Measurements from ENCODE around the gene ZNF503.
A peak's percentile ranks its signal among the peaks of the same experiment; 100 is the strongest.
"Not testable (repeated sequence)": the region's sequence is repeated elsewhere in the genome, so short reads cannot be mapped to it uniquely, and the experiment has no call there.

The ZNF503 gene

DNA sequence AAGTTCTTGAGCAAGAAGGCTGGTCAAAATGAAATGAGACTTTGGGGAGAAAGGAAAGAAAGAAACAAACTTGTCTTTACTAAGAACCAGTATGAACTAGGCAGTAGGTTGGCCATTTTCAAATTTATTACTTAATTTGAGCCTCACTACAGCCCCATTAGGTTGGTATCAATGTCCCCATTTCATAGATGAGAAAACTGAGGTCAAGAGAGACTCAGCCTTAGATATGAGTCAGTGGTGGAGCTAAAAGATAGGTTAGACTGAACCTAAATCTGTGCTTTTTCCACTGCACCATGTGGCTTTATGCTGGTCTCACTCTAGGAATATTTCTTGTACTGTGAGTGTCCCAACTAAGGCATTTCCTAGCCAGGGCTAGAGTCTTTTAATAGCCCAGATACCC is 8.8 kb downstream of the ZNF503 start:
- DNase-seq: no peak

DNA sequence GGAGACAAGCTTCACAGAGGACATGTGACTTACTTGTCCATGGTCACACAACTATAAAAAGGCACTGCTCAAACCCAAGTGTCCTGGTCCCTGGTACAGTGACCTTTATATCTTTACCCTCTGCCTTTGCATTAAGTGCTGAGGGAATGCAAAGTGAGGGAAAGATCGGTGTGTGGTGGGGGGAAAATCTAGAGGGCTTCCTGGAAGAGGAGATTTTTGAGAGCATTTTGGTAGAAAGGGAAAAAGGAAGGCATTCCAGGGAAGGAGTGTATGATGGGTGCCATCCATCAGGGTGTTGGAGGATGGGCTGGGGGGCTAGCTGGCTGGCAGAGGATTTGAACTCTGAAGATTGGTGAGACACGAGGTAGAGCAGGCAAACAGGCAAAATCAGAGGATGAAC is 9.3 kb downstream of the ZNF503 start:
- no peak for DNase-seq

GRCh38 chr10:75390178-75390577 is 11.4 kb downstream of the ZNF503 start:
- DNase-seq: no peak

GRCh38 chr10:75388082-75388481 is 13.5 kb downstream of the ZNF503 start:
- no peak for DNase-seq

- no peak for DNase-seq
These were observed 15.4 kb downstream of the ZNF503 start for GRCh38 chr10:75386128-75386527.

- no peak for DNase-seq
These were observed 21.7 kb downstream of the ZNF503 start for GRCh38 chr10:75379817-75380216.

- DNase-seq: no peak
These were observed 22.3 kb downstream of the ZNF503 start for GRCh38 chr10:75379212-75379724.

GRCh38 chr10:75378379-75378778 is 23.2 kb downstream of the ZNF503 start:
- no peak for DNase-seq

- peak; percentile 25 for DNase-seq
These were observed 23.7 kb downstream of the ZNF503 start for GRCh38 chr10:75377869-75378268.

DNA sequence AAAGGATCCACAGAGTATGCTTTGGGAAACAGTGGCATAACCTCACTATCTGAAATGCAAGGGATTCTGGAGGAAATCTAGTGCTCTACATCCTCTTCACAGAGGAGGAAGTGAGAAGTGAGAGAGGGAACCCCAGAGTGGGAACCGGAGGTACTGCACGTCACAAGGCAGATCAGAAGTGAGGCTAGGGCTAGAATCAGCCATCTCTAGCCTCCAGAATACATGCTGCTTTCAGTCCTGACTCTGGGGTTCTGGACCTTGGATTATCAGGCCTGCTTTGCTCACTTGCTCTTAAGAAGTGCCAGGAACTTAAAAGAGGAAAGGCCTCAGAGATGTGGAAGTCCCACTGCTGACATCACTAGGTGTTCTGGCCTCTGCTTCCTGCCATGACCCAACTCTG is 25.7 kb downstream of the ZNF503 start:
- peak; percentile 33 for DNase-seq

DNA sequence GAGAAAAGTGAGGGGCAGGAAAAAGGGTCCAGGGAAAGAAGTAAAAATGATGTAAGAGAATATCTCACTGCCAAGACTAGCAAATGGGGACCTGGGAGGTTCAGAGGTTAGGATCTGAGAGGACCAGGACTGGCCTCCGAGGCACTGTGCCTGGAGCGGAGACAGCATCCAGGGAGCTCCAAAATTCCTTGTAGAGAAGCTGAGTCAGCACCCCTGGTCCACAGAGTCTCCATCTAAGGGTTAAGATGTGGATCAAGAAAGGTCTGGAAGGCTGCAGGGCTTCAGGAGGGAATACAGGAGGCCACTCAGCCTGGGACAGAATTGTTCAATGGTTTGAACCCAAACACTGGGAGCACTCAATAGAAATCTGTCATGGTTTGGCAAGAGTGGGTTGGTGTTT is 30.6 kb downstream of the ZNF503 start:
- DNase-seq: no peak

DNA sequence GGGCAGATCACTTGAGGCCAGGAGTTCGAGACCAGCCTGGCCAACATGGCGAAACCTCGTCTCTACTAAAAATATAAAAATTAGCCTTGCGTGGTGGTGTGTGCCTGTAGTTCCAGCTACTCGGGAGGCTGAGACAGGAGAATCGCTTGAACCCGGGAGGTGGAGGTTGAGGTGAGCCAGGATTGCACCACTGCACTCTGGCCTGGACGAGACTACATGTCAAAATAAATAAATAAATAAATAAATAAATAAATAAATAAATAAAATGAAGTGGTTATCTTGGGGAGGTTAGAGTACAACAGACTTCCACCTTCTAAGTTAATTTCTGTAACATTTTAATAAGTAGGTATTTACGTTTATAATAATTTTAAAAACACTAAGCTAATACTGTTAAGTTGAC is 31.7 kb downstream of the ZNF503 start:
- not testable (repeated sequence) for DNase-seq

GRCh38 chr10:75367901-75368300 is 33.7 kb downstream of the ZNF503 start:
- DNase-seq: no peak

DNA sequence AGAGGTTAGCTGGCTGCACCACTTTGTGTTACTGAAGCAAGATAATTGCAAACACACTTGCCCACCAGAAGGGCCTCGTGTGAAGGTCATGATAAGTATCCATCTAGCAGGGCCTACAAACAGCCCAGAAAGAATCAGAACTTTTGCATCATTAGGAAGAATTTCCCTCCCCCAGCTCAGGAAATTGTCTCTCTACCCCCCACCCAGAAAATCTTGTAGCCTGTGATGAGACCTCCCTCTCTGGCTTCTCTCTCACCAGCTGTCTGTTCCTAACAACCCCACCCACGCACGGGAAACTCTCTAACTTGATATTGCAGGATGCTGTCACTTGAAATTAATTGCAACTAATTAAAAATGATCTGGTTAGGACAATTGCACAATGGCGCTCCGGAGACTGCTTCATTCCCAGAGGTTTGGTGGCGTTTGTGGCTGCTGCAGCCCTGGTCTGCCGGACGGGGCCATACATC is 34.5 kb downstream of the ZNF503 start:
- DNase-seq: no peak

GRCh38 chr10:75363431-75363830 is 38.1 kb downstream of the ZNF503 start:
- DNase-seq: no peak

DNA sequence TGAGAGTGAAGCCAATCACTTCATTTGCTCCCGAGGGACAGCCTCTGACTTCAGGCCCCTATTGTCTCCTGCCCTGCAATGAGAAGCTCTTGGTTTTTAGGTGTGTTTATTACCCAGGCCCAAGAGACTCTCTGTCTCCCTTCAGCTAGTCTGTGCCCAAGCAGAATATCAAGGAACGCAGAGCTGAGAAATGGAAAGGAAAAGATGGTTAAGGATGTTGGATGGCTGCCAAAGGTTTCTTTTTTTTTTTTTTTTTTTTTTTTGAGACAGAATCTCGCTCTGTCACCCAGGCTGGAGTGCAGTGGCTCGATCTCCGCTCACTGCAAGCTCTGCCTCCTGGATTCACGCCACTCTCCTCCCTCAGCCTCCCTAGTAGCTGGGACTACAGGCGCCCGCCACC is 41.7 kb downstream of the ZNF503 start:
- DNase-seq: not testable (repeated sequence)

- peak; percentile 67 for DNase-seq
These were observed 42.6 kb downstream of the ZNF503 start for GRCh38 chr10:75358835-75359421.

DNA sequence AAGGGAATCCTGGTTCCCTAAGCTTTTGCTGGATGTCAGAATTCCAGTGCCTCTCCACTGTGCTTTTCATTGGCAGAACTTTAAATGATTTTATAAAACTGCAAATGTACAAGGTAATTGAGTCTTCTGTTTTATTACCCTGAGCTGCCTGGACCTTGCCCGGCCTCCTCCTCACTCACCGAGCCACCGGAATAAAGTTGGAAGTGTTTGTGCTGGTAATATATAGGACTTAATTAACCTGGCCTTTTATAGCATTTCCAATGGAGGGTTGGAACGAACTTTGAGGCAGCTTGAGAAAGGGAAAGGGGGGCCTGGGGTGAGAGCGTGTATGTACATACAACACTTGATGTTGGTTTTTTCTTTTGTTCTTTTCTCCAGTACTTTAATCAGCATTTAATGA is 43.4 kb downstream of the ZNF503 start:
- no peak for DNase-seq

DNA sequence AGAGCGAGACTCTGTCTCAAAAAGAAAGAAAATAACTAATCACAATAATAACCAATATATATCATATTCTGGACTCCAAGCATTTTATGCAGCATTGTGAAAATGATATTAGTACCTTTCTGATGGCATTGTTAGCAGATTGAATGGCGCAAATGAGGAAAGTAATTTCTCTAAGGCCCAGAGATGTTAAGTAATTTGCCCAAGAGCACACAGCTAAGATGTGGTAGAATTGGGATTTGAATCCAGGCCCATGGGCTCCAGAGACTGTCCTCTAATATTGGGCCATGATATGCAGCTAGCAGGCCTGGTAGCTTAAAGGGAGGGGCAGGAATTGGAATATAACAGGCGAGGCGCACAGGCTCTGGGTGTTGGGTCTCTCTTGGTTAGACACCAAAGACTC is 44.1 kb downstream of the ZNF503 start:
- DNase-seq: no peak

GRCh38 chr10:75356484-75356883 is 45.1 kb downstream of the ZNF503 start:
- DNase-seq: no peak

- no peak for DNase-seq
These were observed 45.9 kb downstream of the ZNF503 start for GRCh38 chr10:75355706-75356105.

GRCh38 chr10:75353183-75353582 is 48.4 kb downstream of the ZNF503 start:
- DNase-seq: no peak

DNA sequence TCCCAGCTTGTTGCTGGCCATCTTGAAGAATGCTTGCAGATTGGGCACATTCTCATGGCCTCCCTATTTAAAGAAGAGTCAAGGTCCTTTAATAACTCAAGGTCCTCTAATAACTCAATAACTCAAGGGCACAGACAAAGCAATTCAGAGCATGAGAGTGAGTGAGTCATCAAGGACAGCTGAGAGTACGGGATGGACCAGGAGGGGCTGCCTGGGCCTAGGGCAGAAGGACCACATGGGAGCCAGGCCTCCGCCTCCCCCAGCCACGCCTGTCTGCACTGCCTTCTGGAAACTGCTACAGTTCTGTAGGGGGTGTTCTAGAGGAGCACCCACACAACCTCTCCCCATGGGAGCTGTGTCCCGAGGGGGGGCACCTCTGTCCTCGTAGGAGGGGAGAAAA is 48.9 kb downstream of the ZNF503 start:
- DNase-seq: no peak

DNA sequence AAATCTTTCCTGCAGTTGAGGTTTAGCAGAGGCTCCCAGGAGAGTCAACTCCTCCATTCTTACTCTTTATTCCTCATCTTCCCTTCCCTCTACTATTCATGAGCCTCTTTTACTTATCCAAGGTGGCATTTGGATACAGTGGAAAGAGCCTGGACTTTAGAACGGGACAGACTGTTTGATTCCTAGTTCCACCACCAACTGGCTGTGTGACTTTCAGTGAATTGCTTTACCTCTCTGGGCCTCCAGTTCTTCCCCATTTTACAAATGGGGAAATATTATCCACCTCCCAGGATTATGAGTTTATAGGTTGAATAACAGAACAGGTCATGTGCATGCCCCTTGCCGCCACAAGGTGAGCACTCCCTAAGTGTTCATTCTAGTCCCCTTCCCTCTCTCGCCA is 49.9 kb downstream of the ZNF503 start:
- no peak for DNase-seq

GRCh38 chr10:75350791-75351190 is 50.8 kb downstream of the ZNF503 start:
- no peak for DNase-seq
